OCI-M2 (cell line): ENCODE results near the gene CACNA1D.

Experiments used
- DNase-seq: peaks from one replicate; lab custom pipeline; 2025; ENCODE audit not compliant: unreplicated experiment; lab: John Stamatoyannopoulos, UW

Gene CACNA1D

GRCh38 chr3:53818221-53819162 lies 324.1 kb downstream of the CACNA1D start:
- no peak for DNase-seq

GRCh38 chr3:53819163-53819868 lies 324.9 kb downstream of the CACNA1D start:
- DNase-seq: no peak

DNA sequence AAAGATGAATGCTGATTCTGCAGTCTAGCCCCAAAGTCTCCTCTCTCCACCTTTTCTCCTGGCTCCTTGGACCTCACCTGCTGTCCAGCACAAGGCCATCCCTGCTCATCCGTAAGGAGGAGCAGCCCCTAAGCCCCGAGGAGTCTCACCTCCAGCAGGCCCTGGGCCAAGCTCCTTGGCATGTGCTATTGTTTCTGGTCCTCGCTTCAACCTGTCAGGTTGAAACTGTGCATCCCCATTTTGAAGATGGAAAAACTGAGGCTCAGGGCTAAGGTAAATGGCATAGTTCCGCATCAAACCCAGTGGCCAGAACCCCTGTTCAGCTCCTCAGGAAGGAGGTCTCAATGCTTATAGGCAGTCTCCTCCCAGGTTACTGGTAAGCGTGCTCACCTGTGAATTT lies 325.7 kb downstream of the CACNA1D start:
- no peak for DNase-seq

GRCh38 chr3:53820756-53821580 lies 326.6 kb downstream of the CACNA1D start:
- DNase-seq: no peak

DNA sequence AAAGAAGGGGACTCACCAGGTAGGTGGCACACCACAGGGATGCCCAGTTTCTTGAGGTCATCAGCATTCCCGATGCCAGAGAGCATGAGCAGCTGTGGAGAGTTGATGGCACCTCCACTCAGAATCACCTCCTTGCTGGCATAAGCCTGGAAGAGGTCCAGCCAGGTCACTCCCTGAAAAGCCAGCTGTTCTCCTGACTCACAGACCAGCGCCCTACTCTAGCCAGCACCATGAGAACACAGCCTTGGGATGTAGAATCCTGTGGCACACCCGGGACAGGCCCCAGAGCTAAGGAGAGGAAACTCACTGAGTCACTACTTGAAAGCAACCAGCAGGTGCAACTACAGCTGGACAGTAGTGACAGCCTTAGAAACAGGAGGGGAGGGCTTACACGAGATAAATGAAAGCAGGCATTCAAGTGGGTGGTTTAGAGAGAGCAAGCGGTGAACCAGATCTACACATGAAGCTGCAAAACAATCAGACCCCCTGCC lies 327.3 kb downstream of the CACNA1D start:
- DNase-seq: no peak

DNA sequence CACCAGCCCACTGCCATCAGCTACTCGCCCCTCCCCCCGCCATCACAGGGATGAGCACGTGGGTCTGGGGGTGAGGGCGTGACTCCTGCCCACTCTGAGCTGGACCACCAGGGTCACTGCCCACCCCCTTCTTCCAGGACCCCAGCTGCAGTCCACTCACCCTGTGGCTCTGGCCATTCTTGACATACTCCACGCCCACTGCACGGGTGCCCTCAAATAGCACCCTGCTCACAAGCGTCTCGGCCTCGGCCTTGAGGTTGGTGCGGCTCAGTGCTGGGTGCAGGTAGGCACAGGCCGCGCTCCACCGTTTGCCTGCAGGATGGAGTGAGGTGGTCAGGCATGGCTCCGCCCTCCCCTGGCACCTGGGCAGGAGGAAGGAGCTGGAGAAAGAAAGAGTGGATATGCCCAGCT lies 327.9 kb downstream of the CACNA1D start:
- no peak for DNase-seq

DNA sequence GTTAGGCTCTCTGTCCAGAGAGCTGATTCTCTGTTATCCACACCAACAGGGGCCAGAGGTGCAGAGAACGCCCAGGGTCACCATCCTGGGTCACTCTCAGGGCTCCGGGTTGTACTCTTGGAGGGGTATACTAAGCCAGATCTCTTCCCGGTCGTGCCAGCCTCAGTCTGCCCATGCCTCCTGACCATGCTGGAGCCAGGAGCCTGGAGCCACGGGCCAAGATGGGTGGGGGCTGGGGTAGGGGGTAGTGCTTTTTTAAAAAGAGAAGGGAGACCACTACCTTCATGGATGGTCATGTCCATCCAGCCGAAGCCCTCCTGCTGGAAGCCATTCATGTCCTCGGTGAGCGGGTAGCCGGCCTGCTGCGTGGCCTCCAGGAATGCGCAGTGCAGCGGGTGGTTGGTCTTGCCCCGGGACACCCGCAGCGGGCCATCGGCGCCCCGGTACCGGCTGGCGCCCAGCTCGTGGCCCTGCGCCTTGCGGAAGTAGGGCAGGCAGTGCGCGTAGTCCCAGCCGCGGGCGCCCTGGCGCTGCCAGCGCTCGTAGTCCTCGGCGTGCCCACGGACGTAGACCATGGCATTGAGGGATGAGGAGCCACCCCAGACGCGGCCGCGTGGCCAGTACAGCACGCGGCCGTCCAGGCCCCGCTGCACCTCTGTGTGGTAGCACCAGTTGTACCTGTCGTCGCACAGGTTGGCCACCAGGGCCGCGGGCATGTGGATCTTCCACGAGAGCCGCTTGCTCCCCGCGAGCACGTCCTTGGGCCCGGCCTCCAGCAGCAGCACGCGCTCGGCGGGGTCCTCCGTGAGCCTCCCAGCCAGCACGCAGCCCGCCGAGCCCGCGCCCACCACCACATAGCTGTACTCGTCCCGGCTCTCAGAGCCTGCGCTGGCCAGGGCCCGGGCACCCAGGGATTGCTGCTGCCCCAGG lies 328.9 kb downstream of the CACNA1D start:
- DNase-seq: no peak

- no peak for DNase-seq
Observed at GRCh38 chr3:53823956-53824657, 329.7 kb downstream of the CACNA1D start.

DNA sequence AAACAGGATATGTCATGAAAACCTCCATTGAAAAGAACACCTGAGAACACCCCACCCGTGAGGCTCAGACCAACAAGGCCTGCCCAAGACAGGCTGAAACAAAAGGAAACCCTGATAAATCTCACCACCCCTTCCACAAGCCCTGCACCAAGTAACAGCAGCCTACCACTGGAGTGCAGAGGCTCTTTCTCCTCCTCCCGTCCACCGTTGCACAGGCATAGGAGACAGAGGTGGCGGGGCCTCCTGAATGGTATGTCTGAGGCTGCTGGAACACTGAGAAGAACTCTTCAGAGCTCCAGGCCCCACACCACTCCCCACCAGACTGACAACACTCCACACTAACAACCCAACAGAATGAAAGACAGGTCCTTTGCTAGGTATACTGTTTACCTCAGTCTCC lies 330.4 kb downstream of the CACNA1D start:
- no peak for DNase-seq

DNA sequence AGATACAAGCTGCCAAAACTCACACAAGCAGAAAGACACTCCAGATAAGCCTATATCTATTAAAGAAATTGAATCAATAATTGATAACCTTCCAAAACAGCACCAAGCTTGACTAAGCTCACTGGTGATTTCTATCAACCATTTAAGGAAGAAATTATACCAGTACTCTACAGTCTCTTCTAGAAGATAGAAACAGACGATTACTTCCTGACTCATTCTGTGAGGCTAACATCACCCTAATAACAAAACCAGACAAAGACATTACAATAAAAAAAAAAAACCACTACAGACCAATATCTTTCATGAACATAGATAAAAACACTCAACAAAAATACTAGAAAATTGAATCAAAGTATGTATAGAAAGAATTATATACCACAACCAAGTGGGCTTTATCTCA lies 331.6 kb downstream of the CACNA1D start:
- DNase-seq: no peak

GRCh38 chr3:53828581-53828980 lies 334.2 kb downstream of the CACNA1D start:
- DNase-seq: no peak

DNA sequence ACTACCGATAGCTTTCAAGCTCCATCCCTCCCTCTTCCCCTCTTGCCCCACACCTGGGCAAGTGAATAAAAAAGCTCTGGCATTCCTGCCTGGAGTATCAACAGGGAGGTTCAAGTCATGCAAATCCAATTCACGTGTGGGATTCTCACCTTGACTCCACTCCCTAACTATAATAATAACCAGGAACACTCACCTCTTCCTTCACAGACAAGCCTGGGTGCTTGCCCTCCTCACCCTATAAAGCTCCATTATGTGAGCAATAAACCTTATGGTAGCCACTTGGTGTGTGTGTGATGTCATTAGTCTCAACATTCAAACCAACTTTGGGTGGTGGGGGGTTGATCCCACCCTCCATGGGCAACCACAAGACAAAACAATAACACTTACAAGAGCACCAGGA lies 335.2 kb downstream of the CACNA1D start:
- no peak for DNase-seq

DNA sequence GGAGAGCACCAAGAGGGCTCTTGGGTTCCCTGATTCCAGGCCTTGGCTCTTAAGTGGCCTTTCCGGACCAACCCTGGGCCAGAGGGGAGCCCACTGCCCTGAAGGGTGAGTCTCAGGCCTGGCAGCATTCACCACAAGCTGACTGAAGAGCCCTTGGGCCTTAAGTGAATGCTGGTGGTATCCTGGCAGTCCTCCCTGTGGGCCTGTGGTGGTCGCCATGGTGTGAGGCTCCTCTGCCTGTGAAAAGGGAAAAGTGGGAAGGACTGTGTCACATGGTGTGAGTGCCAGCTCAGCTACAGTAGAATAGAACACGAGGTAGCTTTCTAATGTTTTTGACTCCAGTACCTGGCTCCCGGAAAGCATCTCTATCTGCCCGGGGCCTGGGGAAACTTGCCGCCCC lies 336.5 kb downstream of the CACNA1D start:
- no peak for DNase-seq

DNA sequence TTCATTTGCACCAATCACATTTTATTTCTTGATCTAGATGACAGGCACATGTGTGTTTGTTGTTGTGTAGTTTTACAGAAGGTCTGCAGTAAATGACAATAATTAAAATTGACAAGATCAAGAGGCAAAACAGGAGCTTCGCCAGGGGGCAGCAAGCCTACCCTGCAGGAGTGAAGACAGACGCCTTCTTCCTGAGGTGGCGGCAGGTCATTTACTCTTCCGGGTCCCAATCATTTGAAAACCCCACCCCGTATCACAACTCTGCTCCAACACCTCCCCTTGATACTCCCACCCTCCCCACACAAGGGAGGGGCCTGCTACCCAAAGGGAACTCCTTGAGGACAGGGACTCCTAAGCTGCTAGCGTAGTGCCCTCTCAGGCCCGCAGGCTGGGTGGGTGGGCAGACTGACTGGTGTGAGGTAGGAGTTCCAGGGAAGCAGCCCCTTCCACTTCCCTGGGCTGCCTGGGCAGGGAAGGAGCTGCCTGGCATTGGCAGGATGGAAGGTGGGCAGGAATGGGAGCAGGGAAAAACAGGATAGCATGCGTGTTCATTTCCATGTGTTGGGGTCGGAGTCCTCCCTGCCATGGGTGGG lies 338.7 kb downstream of the CACNA1D start:
- DNase-seq: no peak

DNA sequence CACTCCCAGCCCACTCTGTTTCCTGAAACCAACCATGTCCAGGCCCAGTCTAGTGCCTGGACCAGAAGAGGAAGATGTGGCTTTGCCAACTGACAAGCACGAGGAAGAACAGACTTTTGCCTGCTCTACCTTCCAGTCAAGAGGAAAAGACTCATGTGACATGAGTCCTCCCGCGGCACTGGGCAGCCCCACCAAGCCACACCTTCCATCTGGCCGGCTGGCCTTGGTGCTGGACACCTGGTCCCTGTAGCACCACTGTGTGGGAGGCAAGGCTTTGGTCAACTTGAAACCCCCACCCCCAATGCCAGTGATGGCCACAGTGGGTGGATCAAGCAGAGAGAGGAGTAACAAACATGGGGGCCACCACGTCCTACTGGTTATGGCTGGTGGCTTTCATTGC lies 339.3 kb downstream of the CACNA1D start:
- DNase-seq: no peak

- DNase-seq: no peak
Observed at GRCh38 chr3:53834429-53835095, 340.2 kb downstream of the CACNA1D start.

DNA sequence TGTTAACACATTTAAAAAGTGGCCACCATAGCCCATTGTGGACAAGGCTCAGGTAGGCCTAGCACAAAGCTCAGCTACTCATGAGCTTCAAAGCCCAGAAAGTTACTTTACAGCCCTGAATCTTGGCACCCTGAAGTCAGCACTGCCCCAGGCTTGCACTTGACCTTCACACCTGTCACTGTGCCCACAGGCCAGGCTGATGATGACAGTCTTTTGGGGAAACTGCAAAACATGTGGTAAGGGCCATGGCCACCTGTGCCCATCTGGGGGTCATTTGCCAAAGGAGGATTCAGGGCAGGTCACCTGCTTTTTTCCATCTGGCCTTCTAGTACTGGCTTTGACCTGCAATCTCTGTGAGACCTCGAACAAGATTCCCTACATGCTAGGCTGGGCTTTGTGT lies 340.8 kb downstream of the CACNA1D start:
- DNase-seq: no peak

DNA sequence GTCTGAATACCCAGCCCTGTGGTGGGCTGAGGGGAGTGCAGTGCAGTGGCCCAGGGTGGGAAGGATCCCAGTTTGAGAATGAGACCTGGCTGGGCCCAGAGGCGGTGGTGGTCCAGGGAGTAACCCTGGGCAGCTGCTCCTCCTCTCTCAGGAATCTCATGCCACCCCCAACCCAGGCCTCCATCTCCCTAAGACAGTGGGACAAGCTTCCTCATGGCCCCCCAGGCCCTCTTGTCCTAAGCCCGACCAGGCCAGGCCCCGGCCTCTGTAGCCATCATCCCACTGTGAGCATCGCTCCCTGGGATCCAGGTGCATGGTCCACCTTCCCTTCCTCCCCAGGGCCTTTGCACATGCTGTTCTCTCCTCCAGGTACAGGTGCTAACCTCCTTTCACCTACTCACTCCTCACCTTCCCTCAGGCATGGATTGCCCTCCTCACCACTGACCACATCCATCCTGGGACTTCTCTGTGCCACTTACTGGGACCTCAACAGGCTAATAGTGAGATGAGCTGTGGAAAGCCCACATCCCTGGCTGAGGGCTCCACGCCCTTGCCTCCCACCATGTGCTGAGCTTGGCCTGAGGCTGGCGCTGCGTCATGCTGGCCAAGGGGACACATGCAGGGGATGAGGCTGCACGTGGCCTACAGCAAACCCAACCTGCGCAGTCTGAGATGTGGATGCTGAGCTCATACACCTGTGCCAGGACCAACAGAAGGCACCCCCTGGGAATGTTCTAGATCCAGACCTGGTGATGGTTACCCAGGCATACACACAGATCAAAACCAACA lies 341.9 kb downstream of the CACNA1D start:
- no peak for DNase-seq
